Activated naive CD8-positive, alpha-beta T cell (primary cell): ENCODE data around the gene STK17B.

Experiments
- H3K27ac Mint-ChIP-seq: one replicate; pipeline ENCODE4 v1.8.0; 2021; ENCODE audit warnings: mixed read lengths
- H3K27me3 Mint-ChIP-seq: one replicate; pipeline ENCODE4 v1.8.0; 2021; ENCODE audit warnings: mixed read lengths
- H3K36me3 Mint-ChIP-seq: one replicate; pipeline ENCODE4 v1.8.0; 2021; ENCODE audit warnings: mixed read lengths
- H3K4me1 Mint-ChIP-seq: one replicate; pipeline ENCODE4 v1.8.0; 2021; ENCODE audit warnings: low read depth, mixed read lengths
- H3K4me3 Mint-ChIP-seq: one replicate; pipeline ENCODE4 v1.8.0; 2021; ENCODE audit warnings: mild to moderate bottlenecking, mixed read lengths
- H3K9me3 Mint-ChIP-seq: one replicate; pipeline ENCODE4 v1.8.0; 2021; ENCODE audit warnings: low read depth, mixed read lengths

STK17B gene

DNA sequence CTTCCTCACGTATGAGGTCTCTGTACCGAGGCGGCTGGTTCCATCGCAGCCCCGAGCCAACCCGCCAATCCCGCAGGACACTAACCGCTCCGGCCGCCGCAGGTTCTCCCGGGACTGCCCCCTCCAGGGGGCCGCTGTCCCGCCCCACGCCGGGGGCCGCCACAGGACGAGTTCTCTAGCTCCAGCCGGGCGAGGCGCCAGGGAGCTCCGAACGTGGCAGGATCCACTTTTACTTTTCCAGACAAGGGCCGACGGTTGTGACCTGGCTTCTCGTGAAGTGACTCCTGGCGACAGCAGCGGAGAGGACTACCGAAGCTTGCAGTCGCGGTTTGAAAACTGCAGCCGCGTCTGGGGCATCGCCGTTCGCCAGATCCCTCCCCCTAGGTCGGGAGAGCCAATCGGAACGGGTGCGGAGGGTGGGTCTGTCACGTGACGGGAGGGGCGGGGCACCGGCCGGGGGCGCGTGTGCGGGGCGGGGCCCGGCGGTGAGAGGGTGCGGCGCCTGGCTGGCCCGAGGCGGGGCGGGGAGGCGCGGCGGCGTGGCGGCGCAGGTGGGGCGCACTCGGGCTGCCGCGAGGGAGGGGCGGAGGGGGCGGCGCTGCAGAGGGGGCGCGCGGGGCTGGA is at the start of gene STK17B:
TSS of gene STK17B (minus strand) at position 331 of the 624 bp plus-strand sequence. CDS start 8,195 bp downstream, outside the sequence.
- Mint-ChIP-seq H3K36me3 (peaks cover 13% of the 10 kb centered on the region), H3K4me3 (peak within 1 kb of the TSS; percentile 100), H3K27ac (peak within 1 kb of the TSS; percentile 97), H3K27me3 (no peaks in the 10 kb centered on the region), H3K9me3 (no peaks in the 10 kb centered on the region), H3K4me1 (peaks cover 46% of the 10 kb centered on the region)

DNA sequence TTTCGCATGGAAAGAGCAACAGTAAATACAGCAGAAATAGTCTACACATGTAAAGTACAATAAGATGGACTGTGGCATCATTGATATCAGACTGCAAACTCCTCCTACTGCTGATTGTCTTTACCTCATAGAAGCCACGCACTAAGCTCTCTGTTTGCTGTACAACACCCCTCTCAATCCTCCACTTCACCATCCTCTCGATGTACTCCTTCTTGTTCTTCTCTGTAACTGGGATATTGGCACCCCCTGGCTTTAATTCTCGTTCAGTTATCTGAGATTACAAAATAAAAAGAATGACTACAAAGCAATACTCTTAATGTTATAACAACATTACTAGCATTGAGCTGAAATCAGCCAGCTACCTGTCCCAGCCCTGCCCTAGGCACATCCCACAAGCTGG is 49.3 kb upstream of the STK17B start:
- H3K4me1 Mint-ChIP-seq: peaks cover 87% of the 10 kb centered on the region

DNA sequence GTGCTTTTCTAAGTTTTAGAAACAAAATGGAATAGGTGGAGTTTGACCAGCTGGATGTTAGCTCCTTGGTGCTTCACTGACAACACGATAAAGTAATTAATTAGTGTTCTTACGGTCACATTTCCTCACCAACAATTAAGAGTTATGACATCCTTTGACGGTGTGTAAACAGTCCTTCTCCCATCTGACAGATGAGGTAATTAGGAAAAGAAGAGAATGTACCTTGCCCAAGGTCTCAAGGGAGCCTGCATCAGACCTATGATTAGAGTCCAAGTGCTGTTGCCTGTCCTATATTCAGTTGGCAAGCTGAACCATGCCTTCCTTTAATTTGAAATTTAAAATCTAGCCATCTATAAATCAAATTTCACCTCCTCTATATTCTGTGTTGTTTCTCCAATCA is 48.3 kb upstream of the STK17B start:
- Mint-ChIP-seq H3K27me3 (no peaks in the 10 kb centered on the region), H3K4me1 (peaks cover 86% of the 10 kb centered on the region), H3K27ac (peak overlapping the region; percentile 81), H3K9me3 (peaks cover 2% of the 10 kb centered on the region), H3K4me3 (peak overlapping the region; percentile 42), H3K36me3 (peaks cover 15% of the 10 kb centered on the region)

More for the DNA sequence above, 49.3 kb upstream of the STK17B start:
- Mint-ChIP-seq H3K27ac (peak overlapping the region; percentile 81), H3K9me3 (peaks cover 2% of the 10 kb centered on the region), H3K36me3 (peaks cover 18% of the 10 kb centered on the region), H3K27me3 (no peaks in the 10 kb centered on the region), H3K4me3 (peak overlapping the region; percentile 11)

DNA sequence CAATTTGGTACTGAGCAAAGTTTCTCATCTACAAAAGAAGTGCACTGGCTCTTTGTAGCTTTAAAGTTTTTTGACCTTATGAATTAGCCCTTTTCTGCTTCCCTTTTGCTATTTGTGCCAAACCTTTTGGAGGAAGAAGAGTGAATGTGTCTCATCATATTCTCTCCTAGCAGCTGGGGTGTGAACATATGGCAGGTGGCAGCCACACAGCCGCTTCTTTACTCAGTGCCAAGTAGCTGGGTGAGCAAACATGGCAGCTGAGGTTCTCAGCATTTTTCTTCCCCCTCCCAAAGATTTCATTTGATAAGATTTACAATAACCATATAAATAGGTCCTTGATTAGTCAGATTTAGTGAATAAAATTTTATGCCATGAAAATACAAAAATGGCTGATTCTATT is 46.7 kb upstream of the STK17B start:
- no peaks in the 10 kb centered on the region for H3K27me3 Mint-ChIP-seq
- H3K4me3 Mint-ChIP-seq: peak overlapping the region; percentile 1
- no peak overlapping the region for H3K27ac Mint-ChIP-seq
- peaks cover 2% of the 10 kb centered on the region for H3K9me3 Mint-ChIP-seq
- H3K4me1 Mint-ChIP-seq: peaks cover 86% of the 10 kb centered on the region
- H3K36me3 Mint-ChIP-seq: peaks cover 7% of the 10 kb centered on the region

DNA sequence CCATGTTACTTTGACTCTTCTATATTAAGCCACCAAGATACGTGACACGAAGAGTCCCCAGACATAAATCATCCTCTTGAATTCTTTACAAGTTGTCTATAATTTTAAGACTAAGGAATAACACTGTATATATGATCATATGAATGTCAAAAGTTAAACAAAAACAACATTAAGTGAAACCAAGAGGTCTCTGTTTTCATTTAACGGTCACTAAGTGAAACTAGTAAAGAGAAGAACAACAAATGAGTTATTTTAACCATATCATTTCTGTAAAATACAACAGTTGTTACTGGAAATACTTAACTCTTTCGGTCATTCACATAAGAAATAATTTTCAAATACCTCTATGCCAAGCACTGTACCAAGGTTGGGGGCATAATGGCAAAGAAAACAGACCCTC is 45.7 kb upstream of the STK17B start:
- H3K27me3 Mint-ChIP-seq: no peaks in the 10 kb centered on the region
- no peak overlapping the region for H3K27ac Mint-ChIP-seq
- peaks cover 2% of the 10 kb centered on the region for H3K9me3 Mint-ChIP-seq
- peaks cover 6% of the 10 kb centered on the region for H3K36me3 Mint-ChIP-seq
- H3K4me3 Mint-ChIP-seq: no peak overlapping the region
- H3K4me1 Mint-ChIP-seq: peaks cover 90% of the 10 kb centered on the region

DNA sequence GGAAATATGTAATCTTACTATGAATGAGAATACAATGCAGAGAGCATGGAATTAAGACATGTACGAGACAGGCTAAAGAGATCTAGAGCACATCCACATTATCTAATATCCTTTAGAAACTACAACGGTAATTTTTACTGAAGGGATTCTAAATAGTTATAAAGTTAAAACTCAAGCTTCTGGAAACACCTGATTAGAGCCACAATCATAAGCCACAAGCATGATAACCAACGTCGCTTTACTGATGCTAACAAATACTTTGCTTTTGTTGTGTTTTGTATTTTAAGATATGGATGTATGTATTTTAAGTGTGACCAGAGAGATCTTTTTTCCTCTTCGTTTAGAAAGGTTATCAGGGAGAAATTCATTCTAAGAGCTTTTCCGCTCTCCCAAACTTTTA is 44.0 kb upstream of the STK17B start:
- Mint-ChIP-seq H3K36me3 (peaks cover 4% of the 10 kb centered on the region), H3K27ac (peak overlapping the region; percentile 35), H3K27me3 (no peaks in the 10 kb centered on the region), H3K4me1 (peaks cover 90% of the 10 kb centered on the region), H3K9me3 (no peaks in the 10 kb centered on the region), H3K4me3 (no peak overlapping the region)

DNA sequence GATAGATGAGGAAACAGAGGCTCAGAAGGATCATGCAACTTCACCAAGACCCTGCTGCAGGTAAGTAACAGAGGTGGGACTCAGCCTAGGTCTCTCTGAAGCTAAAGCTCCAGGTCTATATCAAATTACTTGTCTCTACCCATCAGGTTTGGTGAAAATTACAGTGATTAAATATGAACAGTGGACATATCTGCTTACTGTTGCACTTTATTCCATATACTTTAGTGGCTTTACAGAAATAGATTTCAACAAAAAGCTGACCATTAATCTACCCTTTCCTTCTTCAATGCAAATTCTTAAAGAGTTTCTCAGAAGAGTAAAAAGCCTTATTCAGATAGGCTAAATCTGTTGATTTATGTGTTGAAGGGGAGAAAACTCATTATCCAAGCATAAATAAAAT is 42.8 kb upstream of the STK17B start:
- Mint-ChIP-seq H3K4me3 (no peak overlapping the region), H3K27me3 (no peaks in the 10 kb centered on the region), H3K36me3 (peaks cover 6% of the 10 kb centered on the region), H3K4me1 (peaks cover 88% of the 10 kb centered on the region), H3K9me3 (no peaks in the 10 kb centered on the region), H3K27ac (peak overlapping the region; percentile 95)

DNA sequence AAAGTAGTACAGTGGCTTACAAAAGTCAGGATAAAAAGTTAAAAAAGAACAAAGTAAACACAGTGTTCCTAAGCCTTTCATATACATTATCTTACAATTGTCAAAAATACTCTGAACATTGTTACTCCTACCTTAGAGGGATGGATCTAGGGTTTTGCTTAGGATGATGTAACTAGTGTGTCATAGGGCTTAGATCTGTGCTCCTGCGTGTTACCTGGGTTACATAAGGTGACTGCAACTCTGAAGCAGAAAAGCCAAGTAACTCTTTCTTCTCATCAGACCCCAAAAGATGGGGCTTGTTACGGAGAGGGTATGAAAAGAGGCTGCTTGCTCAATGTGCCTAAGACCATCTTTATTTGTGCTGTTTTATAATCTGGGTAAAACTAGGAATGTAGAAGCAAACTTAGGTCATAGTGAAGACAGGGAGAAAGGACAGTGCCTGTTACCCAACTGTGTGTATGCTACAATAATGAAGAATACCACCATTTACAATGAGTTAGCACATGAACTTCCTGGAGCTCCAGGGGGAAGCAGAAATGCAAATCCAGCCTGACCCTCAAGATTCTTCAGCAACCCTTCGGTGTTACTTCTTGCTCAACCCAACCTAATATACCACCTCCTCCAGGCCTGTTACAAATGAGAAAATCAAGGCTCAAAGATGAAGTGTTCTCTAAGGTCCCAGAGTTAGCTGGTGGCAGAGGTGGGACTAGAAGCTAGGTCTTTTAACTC is 42.0 kb upstream of the STK17B start:
- H3K9me3 Mint-ChIP-seq: no peaks in the 10 kb centered on the region
- no peaks in the 10 kb centered on the region for H3K27me3 Mint-ChIP-seq
- H3K36me3 Mint-ChIP-seq: peaks cover 6% of the 10 kb centered on the region
- peak overlapping the region; percentile 18 for H3K4me3 Mint-ChIP-seq
- H3K27ac Mint-ChIP-seq: peak overlapping the region; percentile 95
- H3K4me1 Mint-ChIP-seq: peaks cover 90% of the 10 kb centered on the region

DNA sequence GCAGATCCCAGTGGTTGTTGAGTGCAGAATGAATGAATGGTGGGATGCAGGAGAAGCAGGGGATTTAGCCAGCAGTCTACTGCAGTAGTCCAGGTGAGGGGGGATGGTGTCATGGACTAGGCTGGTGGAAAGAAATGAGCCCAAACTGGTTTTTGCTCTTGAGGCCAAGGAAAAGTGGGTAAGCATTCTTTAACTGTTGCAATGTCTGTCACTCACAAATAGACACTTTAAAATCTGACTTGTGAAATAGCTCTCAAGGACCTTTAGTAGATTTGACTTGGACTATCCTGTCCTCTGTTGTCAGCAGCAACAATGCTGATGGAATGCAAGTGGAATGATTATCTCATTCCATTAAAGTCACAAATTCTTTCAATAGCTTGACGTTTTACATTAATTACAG is 37.5 kb upstream of the STK17B start:
- Mint-ChIP-seq H3K36me3 (peaks cover 5% of the 10 kb centered on the region), H3K4me1 (peaks cover 64% of the 10 kb centered on the region), H3K27me3 (no peaks in the 10 kb centered on the region), H3K27ac (peak overlapping the region; percentile 72), H3K4me3 (no peak overlapping the region), H3K9me3 (no peaks in the 10 kb centered on the region)

DNA sequence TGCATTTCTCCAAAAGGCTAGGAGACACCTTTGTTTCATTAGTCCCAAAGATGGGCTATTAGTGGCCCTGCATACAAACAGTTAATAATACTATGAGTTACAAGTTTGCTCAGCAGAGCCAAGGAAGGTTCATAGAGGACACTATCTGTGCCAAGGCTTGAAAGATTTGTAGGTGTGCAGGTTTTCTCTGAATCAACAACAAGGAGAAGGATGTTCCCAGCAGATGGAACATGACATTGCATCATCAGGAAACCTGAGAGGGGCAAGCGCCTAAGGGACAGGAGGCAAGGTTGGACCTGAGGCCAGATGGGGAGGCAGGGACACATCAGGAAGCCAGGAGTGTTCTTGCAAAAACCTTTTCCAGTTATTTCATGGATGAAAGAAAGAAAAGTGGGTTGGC is 35.4 kb upstream of the STK17B start:
- Mint-ChIP-seq H3K27ac (peak overlapping the region; percentile 50), H3K27me3 (no peaks in the 10 kb centered on the region), H3K9me3 (no peaks in the 10 kb centered on the region), H3K4me1 (peaks cover 55% of the 10 kb centered on the region), H3K4me3 (no peak overlapping the region), H3K36me3 (peaks cover 5% of the 10 kb centered on the region)

DNA sequence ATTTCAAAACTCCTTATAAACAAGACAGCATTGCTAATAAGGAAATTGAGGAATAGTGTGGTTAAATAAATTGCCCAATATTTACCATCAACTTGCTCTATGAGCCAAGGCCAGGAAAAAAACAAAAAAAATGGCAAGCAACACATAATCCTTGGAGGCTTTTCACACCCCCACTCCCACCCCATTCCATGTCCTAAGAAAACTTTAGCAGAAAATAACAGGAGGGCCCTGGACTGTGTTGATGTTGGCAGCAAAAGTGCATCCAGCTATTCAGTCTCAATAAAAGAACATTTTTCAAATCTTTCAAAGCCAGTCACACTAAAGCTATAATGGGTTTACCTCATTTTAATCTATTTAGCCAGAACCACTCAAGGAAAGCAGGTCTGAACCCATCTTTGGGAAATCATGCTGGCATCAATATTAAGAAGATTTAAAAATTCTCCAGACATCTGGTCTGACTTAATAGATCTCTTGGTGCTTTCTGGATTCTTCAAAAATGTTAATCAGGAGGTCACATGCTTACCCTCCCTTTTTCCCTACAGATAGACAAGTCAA is 34.6 kb upstream of the STK17B start:
- Mint-ChIP-seq H3K36me3 (peaks cover 5% of the 10 kb centered on the region), H3K9me3 (no peaks in the 10 kb centered on the region), H3K27ac (no peak overlapping the region), H3K4me3 (no peak overlapping the region), H3K27me3 (no peaks in the 10 kb centered on the region), H3K4me1 (peaks cover 55% of the 10 kb centered on the region)

DNA sequence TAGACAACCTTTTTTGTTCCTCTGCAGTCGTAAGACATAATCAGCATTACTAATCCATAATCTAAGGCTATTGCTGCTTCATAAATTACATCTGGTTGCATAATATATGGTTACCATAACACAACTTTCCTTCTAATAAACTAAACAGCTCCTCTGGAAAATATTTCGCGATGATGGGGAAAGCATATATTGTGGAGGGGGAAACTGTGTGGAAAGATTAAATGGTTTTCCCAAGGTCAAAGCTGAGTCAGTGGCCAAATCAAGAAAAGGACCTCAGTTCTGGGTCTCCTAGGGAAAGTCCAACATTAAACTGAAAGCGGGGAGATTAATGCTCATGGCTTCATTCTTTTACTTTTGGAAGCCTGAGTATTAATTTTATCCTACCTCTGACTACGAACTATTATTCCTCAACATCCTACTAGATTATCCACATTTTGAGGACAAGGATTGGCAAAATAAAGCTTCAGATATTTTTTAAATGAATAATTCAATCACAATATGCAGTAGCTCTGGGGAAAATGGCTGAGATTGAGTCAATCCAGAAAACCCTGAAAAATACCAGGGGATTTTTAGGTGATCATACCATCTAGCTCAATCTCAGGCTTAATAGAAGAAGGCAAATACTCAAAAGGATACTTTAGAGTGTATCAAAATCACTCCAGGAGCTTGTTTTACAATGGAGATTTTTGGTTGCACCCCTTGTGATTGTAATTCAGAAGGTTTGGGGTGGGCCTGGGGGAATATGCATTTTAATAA is 33.8 kb upstream of the STK17B start:
- Mint-ChIP-seq H3K4me1 (peaks cover 59% of the 10 kb centered on the region), H3K36me3 (peaks cover 5% of the 10 kb centered on the region), H3K27me3 (no peaks in the 10 kb centered on the region), H3K9me3 (no peaks in the 10 kb centered on the region), H3K27ac (peak overlapping the region; percentile 41), H3K4me3 (no peak overlapping the region)

DNA sequence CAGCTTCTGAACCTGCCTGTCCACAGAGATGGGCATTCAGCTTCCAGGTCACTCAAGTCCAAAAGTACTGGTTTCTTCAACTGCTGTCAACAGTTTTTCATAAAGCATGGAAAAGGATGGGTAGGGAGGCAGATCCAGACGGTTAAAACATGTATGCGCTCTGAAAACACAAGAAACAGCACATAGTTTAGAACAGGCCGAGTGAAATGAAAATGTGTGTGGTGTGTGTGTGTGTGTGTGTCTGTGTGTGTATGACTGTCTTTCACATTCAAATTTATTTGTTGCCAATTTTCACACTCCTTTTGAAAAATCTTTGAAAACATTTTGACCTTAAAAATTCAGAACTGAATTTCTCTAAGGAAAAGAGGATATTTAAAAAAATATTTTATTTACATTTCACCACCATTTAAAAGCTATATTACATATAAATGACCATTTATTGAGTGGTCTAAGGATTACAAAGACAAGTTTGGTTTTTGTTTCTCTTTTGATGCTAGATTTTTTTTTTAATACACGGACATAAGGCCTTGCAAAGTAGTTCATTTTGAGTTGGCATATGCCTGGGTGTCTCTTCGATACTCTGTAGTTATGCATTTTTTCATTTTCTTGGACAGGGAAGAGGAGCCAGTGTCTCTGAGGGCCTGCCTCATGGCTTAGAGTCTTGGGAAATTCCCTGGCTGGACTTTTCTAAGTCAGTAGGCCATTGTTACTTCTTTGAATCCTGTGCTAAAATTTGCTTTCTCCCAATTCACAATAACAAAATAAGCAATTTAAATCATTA is 30.0 kb upstream of the STK17B start:
- H3K4me1 Mint-ChIP-seq: peaks cover 45% of the 10 kb centered on the region
- H3K9me3 Mint-ChIP-seq: no peaks in the 10 kb centered on the region
- H3K36me3 Mint-ChIP-seq: no peaks in the 10 kb centered on the region
- peak overlapping the region; percentile 76 for H3K27ac Mint-ChIP-seq
- H3K27me3 Mint-ChIP-seq: no peaks in the 10 kb centered on the region
- H3K4me3 Mint-ChIP-seq: peak overlapping the region; percentile 59

DNA sequence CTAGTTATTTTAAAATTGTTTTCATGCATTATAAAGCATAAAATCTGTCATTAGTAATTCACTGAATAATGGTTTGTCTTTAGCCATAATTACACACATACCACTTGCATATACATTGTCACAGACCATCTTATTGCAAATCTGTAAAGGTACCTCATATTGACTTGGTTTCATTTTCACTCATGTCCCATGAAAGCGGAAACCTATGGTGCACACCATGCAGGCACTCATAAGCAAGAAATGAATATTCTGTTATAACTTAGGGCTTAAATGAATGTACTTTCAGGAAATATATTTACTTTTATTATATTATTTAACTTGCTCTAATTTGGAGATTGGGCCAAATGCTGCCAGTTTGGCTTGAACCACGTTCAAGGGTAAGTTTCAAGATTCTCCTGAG is 29.2 kb upstream of the STK17B start:
- Mint-ChIP-seq H3K27ac (peak overlapping the region; percentile 76), H3K27me3 (no peaks in the 10 kb centered on the region), H3K4me1 (peaks cover 49% of the 10 kb centered on the region), H3K9me3 (no peaks in the 10 kb centered on the region), H3K4me3 (peak overlapping the region; percentile 66), H3K36me3 (no peaks in the 10 kb centered on the region)
